Stimulated activated CD4-positive, alpha-beta T cell treated with anti-CD3 and anti-CD28 coated beads, Interleukin-12 subunit alpha, Interleukin-12 subunit beta, amount 100 ng/mL, for 24 hours (primary cell): Measurements from ENCODE around the gene TBC1D23.
A peak's percentile ranks its signal among the peaks of the same experiment; 100 is the strongest.
"Not testable (repeated sequence)": the region's sequence is repeated elsewhere in the genome, so short reads cannot be mapped to it uniquely, and the experiment has no call there.

Experiments
- DNase-seq, 2 experiments: peaks; one replicate each; pipeline ENCODE4 v3.0.0-alpha.2; 2020; ENCODE audit warnings: low read depth in 2 of 2

Gene TBC1D23

GRCh38 chr3:100299016-100299415 is 38.2 kb downstream of the TBC1D23 start:
- DNase-seq, result no peak

DNA sequence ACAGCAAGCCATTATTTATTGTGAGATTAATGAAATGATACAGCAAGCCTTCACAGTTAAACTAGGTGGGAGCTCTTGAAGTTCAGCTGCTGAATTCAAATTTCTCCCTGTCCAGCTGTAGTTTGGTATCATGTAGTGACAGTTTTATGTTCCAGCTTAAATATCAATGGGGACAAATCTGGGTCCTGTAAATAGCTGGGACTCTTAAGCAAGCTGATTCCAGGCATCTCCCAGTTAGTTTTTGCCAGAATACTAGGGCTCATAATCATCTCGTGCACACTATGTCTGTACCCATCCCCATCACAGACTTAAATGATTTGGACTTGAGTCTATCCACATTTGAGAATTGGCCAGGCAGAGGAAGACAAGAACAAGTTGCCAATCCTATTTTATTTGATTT is 45.9 kb downstream of the TBC1D23 start:
- DNase-seq, result no peak

DNA sequence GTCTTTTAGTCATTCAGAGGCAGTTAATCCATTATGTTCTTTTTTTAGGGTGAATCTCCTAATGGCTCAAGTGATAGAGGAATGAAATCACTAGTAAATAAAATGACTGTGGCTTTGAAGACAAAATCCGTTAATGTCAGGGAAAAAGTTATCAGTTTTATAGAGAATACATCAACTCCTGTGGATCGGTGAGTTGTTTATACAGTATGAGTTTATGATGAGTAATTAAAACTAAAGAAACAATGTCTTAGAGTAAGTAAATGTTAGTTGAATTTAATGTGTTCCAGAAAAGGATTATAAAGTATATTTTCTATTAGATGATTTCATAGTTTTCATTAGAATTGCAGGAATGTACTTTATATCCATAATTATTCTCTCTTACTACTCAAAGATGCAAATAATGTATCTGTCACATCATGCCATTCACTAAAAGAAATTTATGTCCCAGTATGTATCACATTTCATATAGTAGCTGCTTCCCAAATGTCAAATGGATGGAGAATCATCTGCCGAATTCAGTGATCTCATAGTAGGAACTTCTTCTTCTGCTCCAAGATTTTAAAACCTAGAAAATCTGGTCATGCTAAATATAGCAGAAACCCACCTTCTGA is 49.7 kb downstream of the TBC1D23 start:
- no peak for DNase-seq

GRCh38 chr3:100311011-100311410 is 50.2 kb downstream of the TBC1D23 start:
- no peak for DNase-seq

GRCh38 chr3:100316641-100317069 is 55.9 kb downstream of the TBC1D23 start:
- DNase-seq, result no peak

DNA sequence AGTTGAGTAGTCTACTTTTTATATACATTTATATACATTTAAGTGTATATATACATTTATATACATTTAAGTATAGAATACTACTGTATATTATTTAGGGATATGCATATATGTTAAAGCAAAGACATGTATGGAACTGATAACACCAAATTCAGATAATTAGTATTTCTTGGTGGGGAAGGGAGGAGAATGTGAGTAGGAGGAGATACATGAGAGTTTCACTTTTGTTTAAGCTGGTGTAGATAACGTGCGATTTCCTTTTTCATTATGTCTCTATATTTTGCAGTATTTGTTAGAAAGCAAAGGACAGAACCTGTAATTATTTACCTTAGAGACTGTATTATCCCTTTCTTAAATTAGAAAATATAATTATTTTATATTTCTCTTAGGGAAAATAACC is 57.1 kb downstream of the TBC1D23 start:
- DNase-seq, result no peak

- no peak for DNase-seq
Measured at GRCh38 chr3:100319951-100320350, 59.2 kb downstream of the TBC1D23 start.

DNA sequence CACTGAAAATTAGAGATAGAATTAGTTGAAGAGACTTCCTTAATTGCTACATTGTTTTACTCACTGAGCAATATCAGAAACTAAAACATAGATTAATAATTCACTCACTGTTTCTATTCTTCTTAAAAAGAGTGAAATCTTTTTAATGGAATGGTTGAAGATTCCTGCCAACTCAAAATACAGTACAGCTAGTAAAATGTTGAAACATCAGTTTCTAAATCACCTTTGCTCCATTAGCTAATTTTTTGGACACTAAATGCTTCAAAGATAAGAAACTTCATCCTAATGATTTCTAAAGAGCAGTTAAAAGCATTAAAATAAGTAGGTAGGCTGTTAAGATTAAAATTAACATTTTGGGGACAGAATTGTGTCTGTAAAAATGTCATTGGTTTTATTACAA is 63.3 kb downstream of the TBC1D23 start:
- DNase-seq, result no peak

DNA sequence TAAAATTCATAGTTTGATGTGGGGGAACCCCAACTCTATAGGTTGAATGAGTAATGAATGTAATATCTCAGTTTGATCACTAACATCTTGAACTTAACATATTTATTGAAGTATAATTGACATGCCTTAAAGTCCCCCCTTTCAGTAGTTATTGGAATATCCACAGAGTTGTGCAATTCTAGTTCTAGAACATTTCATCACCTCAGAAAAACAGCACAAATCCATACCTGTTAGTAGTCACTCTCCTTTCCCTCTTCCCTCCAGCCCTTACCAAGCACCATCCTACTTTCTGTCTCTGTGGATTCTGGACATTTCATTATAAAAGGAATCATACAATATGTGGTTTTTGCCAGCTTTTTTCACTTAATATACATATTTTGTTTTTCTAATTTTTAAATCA is 65.0 kb downstream of the TBC1D23 start:
- no peak for DNase-seq

DNA sequence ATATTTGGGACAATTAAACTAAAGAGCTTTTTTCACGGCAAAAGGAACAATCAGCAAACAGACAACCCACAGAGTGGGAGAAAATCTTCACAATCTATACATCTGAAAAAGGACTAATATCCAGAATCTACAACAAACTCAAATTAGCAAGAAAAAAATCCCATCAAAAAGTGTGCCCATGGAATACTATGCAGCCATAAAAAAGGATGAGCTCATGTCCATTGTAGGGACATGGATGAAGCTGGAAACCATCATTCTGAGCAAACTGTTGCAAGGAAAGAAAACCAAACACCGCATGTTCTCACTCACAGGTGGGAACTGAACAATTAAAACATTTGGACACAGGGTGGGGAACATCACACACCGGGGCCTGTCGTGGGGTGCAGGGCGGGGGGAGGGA is 66.6 kb downstream of the TBC1D23 start:
- DNase-seq, result not testable (repeated sequence)

DNA sequence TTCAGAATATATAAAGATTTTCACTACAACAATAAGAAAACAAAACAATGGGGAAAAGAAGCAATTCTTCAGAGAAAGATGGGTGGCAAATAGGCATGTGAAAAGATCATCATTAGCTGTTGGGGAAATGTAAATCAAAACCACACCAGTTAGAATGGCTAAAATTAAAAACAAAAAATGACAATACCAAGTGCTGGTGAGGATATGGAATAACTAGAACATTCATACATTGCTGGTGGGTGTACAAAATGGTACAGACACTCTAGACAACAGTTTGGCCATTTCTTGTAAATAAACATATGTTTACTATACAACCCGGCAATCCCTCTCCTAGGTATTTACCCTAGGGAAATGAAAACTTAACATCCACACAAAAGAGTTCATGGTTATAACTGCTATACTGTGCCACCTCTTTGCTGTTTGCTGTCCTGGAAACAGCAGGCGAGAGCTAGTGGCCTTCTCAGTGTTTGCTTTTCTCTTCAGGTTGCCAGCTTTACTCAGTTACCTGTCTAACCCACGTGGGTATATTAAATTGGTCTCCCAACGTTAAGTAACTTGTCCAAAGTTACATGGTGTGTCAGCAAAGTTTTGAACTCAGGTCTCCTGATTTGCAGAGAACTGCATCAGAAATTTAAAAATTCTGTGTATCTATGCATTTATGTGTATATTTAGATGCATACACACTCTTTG is 69.2 kb downstream of the TBC1D23 start:
- no peak for DNase-seq

- no peak for DNase-seq
Measured at GRCh38 chr3:100330651-100331050, 69.9 kb downstream of the TBC1D23 start.

- no peak for DNase-seq
Measured at GRCh38 chr3:100331660-100332059, 70.9 kb downstream of the TBC1D23 start.

GRCh38 chr3:100333051-100333450 is 72.3 kb downstream of the TBC1D23 start:
- no peak for DNase-seq

GRCh38 chr3:100333970-100334487 is 73.2 kb downstream of the TBC1D23 start:
- DNase-seq, result no peak

DNA sequence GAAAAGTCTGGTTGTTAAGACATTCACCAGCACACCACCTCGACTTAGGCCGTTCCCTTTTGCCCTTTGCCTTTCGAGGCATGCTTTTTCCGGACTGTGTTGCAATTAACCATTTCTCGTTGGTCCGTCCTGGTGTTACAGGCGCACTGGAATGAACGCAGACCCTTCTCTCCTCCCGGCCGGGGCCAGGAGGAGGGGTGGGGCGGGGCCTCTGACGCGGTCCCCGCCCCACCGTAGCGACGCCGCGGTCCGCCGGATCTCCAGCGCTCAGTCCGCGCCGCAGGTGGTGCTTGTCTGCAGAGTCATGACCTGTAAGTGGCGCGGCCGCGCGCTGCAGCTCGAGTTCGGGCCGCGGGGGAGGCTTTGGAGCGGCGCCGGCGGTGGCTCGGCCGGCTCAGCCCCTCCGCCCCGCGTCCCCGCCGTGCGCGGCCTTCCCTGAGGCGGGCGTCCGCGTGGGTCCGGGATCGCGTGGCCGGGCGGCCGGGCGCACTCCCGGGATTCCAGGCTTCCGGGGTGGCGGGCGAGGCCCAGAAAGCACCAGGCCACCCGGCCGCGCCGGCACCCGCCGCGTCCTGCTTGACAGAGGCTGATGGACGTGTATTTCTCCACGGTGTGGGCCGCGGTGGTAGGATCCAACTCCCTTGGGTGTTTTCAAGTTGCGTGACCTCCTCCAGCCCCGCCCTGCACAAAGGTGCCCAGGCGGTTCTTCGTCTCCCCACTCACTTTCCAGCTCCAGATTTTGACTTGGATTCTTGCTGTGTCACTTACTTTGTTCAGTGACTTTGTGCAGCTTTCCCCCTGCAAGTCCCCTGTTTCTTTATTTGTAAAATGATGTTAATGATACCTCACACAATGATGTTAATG is 73.9 kb downstream of the TBC1D23 start, which contains the start of gene NIT2:
NIT2 (plus strand) TSS at position 270 of the 864 bp plus-strand sequence; CDS start at position 305, 35 bp downstream.
- peak; percentile 66 to 76 for DNase-seq

DNA sequence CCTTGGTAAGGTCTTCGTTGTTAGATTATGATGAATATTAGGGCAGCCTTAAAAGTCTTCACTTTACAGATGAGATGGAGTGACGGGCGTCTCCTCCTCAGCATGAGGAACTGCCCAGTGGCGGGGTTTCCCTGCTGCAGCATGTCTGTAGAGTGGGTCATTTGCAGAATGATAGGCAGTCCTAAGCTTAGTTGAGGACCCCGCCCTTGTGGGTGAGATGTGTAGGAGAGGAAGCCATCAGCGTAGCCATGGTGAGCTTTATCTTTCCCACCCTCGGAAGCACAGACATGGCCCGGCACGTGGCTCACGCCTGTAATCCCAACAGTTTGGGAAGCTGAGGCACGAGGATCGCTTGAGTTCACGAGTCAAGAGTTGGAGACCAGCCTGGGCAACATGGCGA is 74.6 kb downstream of the TBC1D23 start:
- DNase-seq, result peak in 1 of 2 experiments; percentile 10

- DNase-seq, result not testable (repeated sequence)
Measured at GRCh38 chr3:100336229-100336628, 75.4 kb downstream of the TBC1D23 start.

DNA sequence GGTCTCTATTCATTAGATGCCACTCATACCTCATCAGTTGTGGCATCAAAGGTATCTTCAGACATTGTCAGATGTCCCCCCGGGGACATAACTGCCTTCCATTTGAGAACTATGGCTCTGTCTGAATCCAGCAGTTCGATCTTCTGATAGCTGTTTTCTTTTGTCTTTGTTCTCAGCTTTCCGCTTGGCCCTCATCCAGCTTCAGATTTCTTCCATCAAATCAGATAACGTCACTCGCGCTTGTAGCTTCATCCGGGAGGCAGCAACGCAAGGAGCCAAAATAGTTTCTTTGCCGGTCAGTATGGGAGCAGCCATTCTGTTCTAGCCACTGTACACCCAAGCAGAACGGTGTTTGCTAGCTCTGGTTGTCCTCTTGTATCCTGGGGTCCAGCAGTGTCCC is 78.1 kb downstream of the TBC1D23 start:
- DNase-seq, result no peak

DNA sequence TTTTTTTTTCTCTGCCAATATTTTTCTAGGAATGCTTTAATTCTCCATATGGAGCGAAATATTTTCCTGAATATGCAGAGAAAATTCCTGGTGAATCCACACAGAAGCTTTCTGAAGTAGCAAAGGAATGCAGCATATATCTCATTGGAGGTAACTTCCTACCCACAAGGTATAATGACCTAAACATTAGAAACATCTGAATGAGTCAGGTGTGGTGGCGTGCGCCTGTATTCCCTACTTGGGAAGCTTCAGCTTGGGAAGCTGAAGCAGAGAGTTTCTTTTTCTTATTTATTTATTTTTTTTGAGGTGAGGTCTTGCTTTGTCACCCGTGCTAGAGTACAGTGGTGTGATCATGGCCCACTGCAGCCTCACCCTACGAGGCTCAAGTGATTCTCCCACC is 79.0 kb downstream of the TBC1D23 start:
- no peak for DNase-seq

DNA sequence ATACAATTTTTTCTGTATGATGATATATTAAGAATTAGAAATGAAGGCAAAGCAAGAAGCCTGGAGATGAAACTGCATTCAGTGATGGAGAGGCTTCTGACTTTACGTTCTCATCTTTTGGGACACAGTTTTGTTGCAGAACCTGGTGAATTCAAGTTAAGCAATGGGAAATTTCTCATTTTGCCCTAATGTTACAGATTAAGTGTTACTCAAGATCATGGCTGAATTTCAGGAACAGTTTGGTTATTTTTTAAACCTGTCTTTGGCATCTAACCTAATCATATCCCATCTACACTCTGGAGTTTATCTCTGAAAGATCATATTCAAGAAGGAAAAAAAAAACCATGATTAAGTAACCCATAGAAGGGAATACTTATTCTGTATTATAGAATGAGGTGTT is 79.7 kb downstream of the TBC1D23 start:
- no peak for DNase-seq

- DNase-seq, result no peak
Measured at GRCh38 chr3:100348727-100349126, 87.9 kb downstream of the TBC1D23 start.
